Measurements from ENCODE around the gene AZGP1.

- TF ChIP-seq, protein P1, sequence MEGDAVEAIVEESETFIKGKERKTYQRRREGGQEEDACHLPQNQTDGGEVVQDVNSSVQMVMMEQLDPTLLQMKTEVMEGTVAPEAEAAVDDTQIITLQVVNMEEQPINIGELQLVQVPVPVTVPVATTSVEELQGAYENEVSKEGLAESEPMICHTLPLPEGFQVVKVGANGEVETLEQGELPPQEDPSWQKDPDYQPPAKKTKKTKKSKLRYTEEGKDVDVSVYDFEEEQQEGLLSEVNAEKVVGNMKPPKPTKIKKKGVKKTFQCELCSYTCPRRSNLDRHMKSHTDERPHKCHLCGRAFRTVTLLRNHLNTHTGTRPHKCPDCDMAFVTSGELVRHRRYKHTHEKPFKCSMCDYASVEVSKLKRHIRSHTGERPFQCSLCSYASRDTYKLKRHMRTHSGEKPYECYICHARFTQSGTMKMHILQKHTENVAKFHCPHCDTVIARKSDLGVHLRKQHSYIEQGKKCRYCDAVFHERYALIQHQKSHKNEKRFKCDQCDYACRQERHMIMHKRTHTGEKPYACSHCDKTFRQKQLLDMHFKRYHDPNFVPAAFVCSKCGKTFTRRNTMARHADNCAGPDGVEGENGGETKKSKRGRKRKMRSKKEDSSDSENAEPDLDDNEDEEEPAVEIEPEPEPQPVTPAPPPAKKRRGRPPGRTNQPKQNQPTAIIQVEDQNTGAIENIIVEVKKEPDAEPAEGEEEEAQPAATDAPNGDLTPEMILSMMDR (IDR thresholded peaks at IDR 0.05), result no peak
- TF ChIP-seq HMGXB4 (CRISPR knock-in tag; IDR thresholded peaks at IDR 0.05), result no peak
Observed at GRCh38 chr7:100017875-100018274, 42.0 kb upstream of the AZGP1 start.

All from WTC11 (cell line).